NCI-H524 treated with DMSO at 0.1 percent for 48 hours (cell line): Measurements from ENCODE around the gene MOB3A.
"Not testable (repeated sequence)": the region's sequence is repeated elsewhere in the genome, so short reads cannot be mapped to it uniquely, and the experiment has no call there.

Experiments
- DNase-seq: peaks from one replicate; lab custom pipeline; 2025; lab: John Stamatoyannopoulos, UW

Gene MOB3A

GRCh38 chr19:2096034-2096479 lies at the start of gene MOB3A:
MOB3A (minus strand) TSS chr19:2096326; CDS start chr19:2078560, 17,766 bp downstream.
- DNase-seq: no peak

- DNase-seq: no peak
These were observed 49.7 kb upstream of the MOB3A start for GRCh38 chr19:2145831-2146241.

GRCh38 chr19:2144190-2144589 lies 48.1 kb upstream of the MOB3A start:
- DNase-seq: no peak

GRCh38 chr19:2142173-2142829 lies 46.2 kb upstream of the MOB3A start:
- no peak for DNase-seq

GRCh38 chr19:2140138-2140569 lies 44.0 kb upstream of the MOB3A start:
- DNase-seq: no peak

- DNase-seq: no peak
These were observed 43.4 kb upstream of the MOB3A start for GRCh38 chr19:2139385-2140137.

GRCh38 chr19:2138061-2138728 lies 42.1 kb upstream of the MOB3A start:
- DNase-seq: no peak

- no peak for DNase-seq
These were observed 40.7 kb upstream of the MOB3A start for GRCh38 chr19:2136796-2137195.

GRCh38 chr19:2135474-2136402 lies 39.6 kb upstream of the MOB3A start:
- no peak for DNase-seq

GRCh38 chr19:2132731-2133490 lies 36.8 kb upstream of the MOB3A start:
- no peak for DNase-seq

GRCh38 chr19:2132191-2132590 lies 36.1 kb upstream of the MOB3A start:
- DNase-seq: no peak

- DNase-seq: not testable (repeated sequence)
These were observed 35.2 kb upstream of the MOB3A start for GRCh38 chr19:2131012-2131975.

GRCh38 chr19:2129892-2130770 lies 34.0 kb upstream of the MOB3A start:
- no peak for DNase-seq

GRCh38 chr19:2129486-2129885 lies 33.4 kb upstream of the MOB3A start:
- no peak for DNase-seq

- DNase-seq: no peak
These were observed 32.9 kb upstream of the MOB3A start for GRCh38 chr19:2129022-2129421.

- DNase-seq: not testable (repeated sequence)
These were observed 32.1 kb upstream of the MOB3A start for GRCh38 chr19:2128252-2128651.

- no peak for DNase-seq
These were observed 31.6 kb upstream of the MOB3A start for GRCh38 chr19:2127758-2128157.

GRCh38 chr19:2126879-2127518 lies 30.9 kb upstream of the MOB3A start:
- no peak for DNase-seq
